DMS53 treated with DMSO at 0.1 percent for 48 hours (cell line): ENCODE measurements around the gene TCF3.

Source experiments
- DNase-seq: peaks from one replicate; lab custom pipeline; 2025; ENCODE audit not compliant: unreplicated experiment; lab: John Stamatoyannopoulos, UW

The TCF3 gene

DNA sequence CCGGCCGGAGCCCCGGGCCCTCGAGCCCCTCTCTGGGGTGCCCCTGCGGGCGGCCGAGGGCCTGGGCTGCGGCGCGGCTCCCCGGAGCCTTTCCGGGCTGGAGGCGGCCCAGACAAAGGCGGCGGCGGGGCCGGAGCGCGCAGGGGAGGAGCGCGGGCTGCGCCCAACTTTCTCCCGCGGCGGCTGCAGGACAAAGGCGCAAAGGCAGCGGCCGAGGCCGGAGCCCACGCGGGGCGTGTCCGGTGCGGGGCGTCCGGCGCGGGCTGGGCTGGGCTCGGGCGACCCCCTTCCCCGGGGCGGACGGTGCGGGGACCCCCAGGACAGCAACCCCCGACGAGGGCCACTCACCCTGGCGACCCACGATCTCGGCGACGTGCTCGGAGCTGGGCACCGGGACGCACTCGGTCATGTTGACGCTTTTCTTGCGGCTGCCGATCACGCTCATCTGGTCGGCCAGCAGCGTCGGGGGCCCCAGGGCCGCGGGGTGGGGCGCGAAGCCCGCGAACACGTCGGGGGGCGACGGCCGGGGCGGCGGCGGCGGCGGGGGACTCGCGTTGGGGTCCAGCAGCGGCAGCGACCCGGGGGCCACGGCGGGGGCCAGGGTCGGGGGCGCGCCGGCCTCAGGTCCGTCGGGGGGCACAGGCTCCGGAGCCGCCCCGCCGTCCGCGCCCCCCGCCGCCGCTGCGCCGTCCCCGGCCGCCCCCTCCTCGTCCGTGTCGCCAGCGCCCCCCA, 85.1 kb downstream of the TCF3 start:
- no peak for DNase-seq

DNA sequence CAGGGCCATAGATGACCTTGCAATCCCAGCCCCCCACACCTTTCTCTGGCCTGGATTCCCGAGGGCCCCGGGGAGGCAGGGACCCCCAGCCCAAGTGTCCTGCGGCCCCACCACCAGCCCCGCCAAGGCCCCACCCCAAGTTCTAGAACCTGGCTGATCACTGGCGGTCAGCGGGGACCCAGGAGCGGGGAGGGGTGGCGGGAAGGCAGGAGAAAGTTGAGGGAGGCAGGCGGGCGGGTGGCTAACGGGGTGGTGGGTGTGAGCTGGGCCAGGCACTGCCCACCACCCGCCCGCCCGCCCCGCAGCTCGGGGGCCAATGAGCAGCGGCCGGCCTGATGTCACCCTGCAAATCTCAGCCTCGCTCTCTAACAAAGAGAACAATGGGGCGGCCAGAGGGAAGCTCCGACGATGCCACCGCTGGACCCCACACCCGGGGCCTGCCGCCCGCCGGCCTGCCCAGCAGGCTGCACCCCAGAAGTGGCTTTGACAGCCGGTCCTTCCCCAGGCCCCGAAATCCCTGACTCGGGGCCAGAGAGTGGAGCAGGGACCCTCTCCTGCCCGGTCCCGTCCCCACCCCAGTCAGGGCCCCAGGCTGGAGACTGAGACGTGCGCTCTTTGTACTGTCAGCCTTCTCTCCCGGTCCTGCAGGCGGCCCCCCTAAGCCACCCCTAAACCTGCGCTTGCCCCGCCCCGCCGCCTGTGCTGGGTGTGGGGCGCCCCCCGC, 85.9 kb downstream of the TCF3 start:
- DNase-seq = no peak

DNA sequence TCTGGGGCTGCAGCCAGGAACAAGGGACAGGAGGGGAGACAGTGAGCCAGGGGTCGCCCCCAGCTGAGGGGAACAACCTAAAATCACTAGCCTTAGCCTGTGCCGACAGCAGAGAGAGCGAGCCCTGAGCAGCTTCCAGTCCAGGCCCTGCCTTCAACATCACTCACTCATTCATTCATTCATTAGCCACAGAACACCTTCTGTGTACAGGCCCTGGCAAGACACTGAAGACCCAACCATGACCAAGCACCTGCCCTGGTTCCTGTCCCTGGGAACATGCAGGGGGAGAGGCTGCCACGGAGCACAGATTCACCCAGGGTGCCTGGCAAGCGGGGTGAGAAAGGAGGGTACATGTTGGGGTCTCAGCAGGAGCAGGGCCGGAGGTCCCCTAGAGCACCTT, 89.2 kb downstream of the TCF3 start:
- DNase-seq = no peak

DNA sequence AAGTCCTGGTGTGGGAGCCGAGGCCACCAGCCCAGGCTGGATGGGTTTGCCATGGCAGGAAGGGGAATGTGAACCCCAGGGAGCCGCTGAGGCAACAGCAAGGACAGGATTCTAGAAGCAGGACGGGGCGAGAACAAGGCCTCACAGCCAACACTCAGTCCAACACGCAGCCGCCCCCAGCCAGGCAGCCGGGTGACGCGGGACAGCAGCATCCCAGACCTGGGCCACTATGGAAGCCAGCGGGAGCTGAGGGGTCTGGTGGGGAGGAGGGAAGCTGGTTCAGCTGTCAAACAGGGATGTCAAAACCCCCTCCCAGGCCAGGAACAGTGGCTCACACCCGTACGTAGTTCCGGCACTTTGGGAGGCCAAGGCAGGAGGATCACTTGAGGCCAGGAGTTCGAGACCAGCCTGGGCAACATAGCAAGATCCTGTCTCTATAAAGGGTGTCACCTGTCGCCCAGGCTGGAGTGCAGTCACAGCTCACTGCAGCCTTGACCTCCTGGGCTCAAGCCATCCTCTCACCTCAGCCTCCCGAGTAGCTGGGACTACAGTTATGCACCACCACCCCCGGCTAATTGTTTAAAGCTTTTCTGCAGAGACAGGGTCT, 91.1 kb downstream of the TCF3 start:
- DNase-seq = no peak

DNA sequence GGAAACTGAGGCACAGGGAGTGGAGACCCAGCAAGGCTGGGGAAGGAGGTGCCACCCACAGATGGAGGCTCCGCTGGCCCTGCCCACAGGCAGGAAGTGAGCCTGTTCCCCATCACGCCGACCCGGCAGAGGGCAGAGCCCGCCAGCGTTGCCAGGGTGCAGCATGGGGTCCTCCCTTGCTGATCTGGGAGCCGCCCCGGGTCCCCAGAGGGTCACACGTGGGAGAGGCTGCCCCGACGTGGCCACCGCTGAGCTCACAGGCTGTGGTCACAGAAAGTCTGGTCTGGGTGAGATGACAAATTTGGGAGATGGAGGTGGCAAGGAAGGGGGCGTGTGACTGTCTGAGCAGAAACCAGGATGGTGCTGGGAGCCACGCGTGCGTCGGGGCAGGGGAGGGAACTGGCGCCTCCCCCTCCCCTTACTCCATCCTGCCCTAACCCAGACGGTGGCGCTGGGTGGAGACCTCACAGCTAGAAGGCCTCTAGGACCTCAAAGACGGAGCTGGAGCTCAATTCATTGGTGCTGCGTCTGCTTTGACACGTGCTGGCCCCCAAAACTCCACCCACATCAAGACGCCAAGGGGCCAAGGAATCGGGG, 92.0 kb downstream of the TCF3 start:
- DNase-seq = no peak
